GM23338 (cell line): ENCODE data around the gene TRIOBP. TPM values are rescaled to one million over a fixed set of nuclear protein-coding genes. Genes with fewer than 3 reads are reported as not detected.

ENCODE experiments used
- ATAC-seq: fragments of 200-7000 bp; cut with Tn5 transposase; 3 replicates; pipeline ENCODE4 v1.9.1; 2020
- DNase-seq: peaks from one replicate; pipeline ENCODE4 v3.0.0-alpha.2; 2015; ENCODE audit warnings: low spot score
- H2AFZ ChIP-seq: fragments of 200-600 bp; sonication (generic); 2 replicates; pipeline ENCODE4 v1.8.0; 2016; ENCODE audit warnings: antibody characterized with exemption, mild to moderate bottlenecking, moderate library complexity
- H3F3A ChIP-seq: fragments of 200-600 bp; sonication (generic); replicated peaks from 2 replicates; pipeline ENCODE4 v1.8.0; 2017; ENCODE audit warnings: antibody characterized with exemption, mixed run types, low read depth
- H3K27ac ChIP-seq: fragments of 200-600 bp; sonication (generic); 2 replicates; pipeline ENCODE4 v1.6.1; 2016; ENCODE audit warnings: low read depth
- H3K27me3 ChIP-seq: fragments of 200-600 bp; sonication (generic); 2 replicates; pipeline ENCODE4 v1.8.0; 2016; ENCODE audit warnings: mild to moderate bottlenecking, mixed run types, moderate library complexity; ENCODE audit not compliant: insufficient read depth
- H3K36me3 ChIP-seq: fragments of 200-600 bp; sonication (generic); 2 replicates; pipeline ENCODE4 v1.8.0; 2016; ENCODE audit warnings: mild to moderate bottlenecking; ENCODE audit not compliant: insufficient read depth
- H3K4me1 ChIP-seq: fragments of 200-600 bp; sonication (generic); 2 replicates; pipeline ENCODE4 v1.8.0; 2016; ENCODE audit warnings: mild to moderate bottlenecking, moderate library complexity; ENCODE audit not compliant: insufficient read depth
- H3K4me2 ChIP-seq: fragments of 200-600 bp; sonication (generic); 2 replicates; pipeline ENCODE4 v1.7.1; 2017; ENCODE audit warnings: mixed run types
- H3K4me3 ChIP-seq: fragments of 200-600 bp; sonication (generic); 2 replicates; pipeline ENCODE4 v1.6.1; 2016; ENCODE audit warnings: mixed run types
- H3K79me2 ChIP-seq: fragments of 200-600 bp; sonication (generic); replicated peaks from 2 replicates; pipeline ENCODE4 v1.8.0; 2017; ENCODE audit warnings: mild to moderate bottlenecking; ENCODE audit not compliant: insufficient read depth
- H3K9me2 ChIP-seq: fragments of 200-600 bp; sonication (generic); 2 replicates; pipeline ENCODE4 v1.8.0; 2017; ENCODE audit not compliant: insufficient read depth
- H4K20me1 ChIP-seq: fragments of 200-600 bp; sonication (generic); replicated peaks from 2 replicates; pipeline ENCODE4 v1.8.0; 2017; ENCODE audit warnings: mild to moderate bottlenecking; ENCODE audit not compliant: insufficient read depth
- H3K27ac Mint-ChIP-seq: 2 replicates; pipeline ENCODE4 v1.8.0; 2020; ENCODE audit warnings: inconsistent platforms, mild to moderate bottlenecking, moderate library complexity, mixed read lengths
- H3K27me3 Mint-ChIP-seq: 3 replicates; pipeline ENCODE4 v1.8.0; 2022; ENCODE audit warnings: low read depth, mild to moderate bottlenecking, moderate library complexity, mixed read lengths, inconsistent platforms; ENCODE audit not compliant: insufficient read depth, poor library complexity
- H3K36me3 Mint-ChIP-seq: 3 replicates; pipeline ENCODE4 v1.8.0; 2021; ENCODE audit warnings: low read depth, mild to moderate bottlenecking, inconsistent platforms, moderate library complexity, mixed read lengths
- H3K4me1 Mint-ChIP-seq: 3 replicates; pipeline ENCODE4 v1.8.0; 2020; ENCODE audit warnings: mild to moderate bottlenecking, inconsistent platforms, mixed read lengths
- H3K4me3 Mint-ChIP-seq: 3 replicates; pipeline ENCODE4 v1.8.0; 2021; ENCODE audit warnings: moderate library complexity, mild to moderate bottlenecking, inconsistent platforms, mixed read lengths
- H3K9me3 Mint-ChIP-seq: 3 replicates; pipeline ENCODE4 v1.8.0; 2020; ENCODE audit warnings: moderate library complexity, mild to moderate bottlenecking, inconsistent platforms, mixed read lengths
- CREB1 ChIP-seq: fragments of 250-450 bp; sonication (Bioruptor Pico); IDR thresholded peaks from 2 replicates; pipeline ENCODE4 v1.5.0; 2020; ENCODE audit warnings: low read depth, mild to moderate bottlenecking, moderate library complexity
- EZH2 ChIP-seq: fragments of 200-600 bp; sonication (generic); IDR thresholded peaks from one replicate; pipeline ENCODE4 v1.8.0; 2017; ENCODE audit warnings: antibody characterized with exemption, mild to moderate bottlenecking, low read depth; ENCODE audit not compliant: unreplicated experiment
- EZH2phosphoT487 ChIP-seq: fragments of 200-600 bp; sonication (generic); IDR thresholded peaks from one replicate; pipeline ENCODE4 v1.8.1; 2018; ENCODE audit warnings: antibody characterized with exemption; ENCODE audit not compliant: unreplicated experiment
- JUNB ChIP-seq: IDR thresholded peaks from one replicate; pipeline ENCODE4 v1.6.1; 2016; ENCODE audit warnings: antibody characterized with exemption; ENCODE audit not compliant: unreplicated experiment
- NANOG ChIP-seq: IDR thresholded peaks from 2 replicates; pipeline ENCODE4 v1.6.1; 2016; ENCODE audit warnings: antibody characterized with exemption, borderline replicate concordance
- POLR2AphosphoS5 ChIP-seq: IDR thresholded peaks from 2 replicates; pipeline ENCODE4 v1.6.1; 2016; ENCODE audit warnings: antibody characterized with exemption, low read depth
- STAT1 ChIP-seq: IDR thresholded peaks from one replicate; pipeline ENCODE4 v1.6.1; 2016; ENCODE audit warnings: antibody characterized with exemption; ENCODE audit not compliant: unreplicated experiment
- ZNF114 ChIP-seq: fragments of 250-450 bp; sonication (Bioruptor Pico); IDR thresholded peaks from 2 replicates; pipeline ENCODE4 v1.5.0; 2020; ENCODE audit warnings: mild to moderate bottlenecking, moderate library complexity
- ZNF331 ChIP-seq: fragments of 250-450 bp; sonication (Bioruptor Pico); IDR thresholded peaks from 2 replicates; pipeline ENCODE4 v1.5.0; 2020; ENCODE audit warnings: low read depth, mild to moderate bottlenecking, moderate library complexity
- polyA plus RNA-seq: library from polyadenylated mRNA; unstranded; fragments of >200 nt; fragmentation: Nextera tagmentation; extraction: Ambion mirVana; gene quantifications from 2 replicates; pipeline ENCODE4 v1.2.1, GENCODE V29; 2016
- total RNA-seq: library from RNA; depleted of rRNA; stranded (reverse); fragments of >200 nt; shearing (Covaris generic); gene quantifications from 2 replicates; pipeline ENCODE4 v1.2.3, GENCODE V29; 2014
- TF ChIP-seq, protein P1 (sequence below), 2 experiments: fragments of 200-600 bp in 1 of 2; sonication (generic) in 1 of 2; conservative IDR thresholded peaks; 2 replicates each; pipeline versions ENCODE4 v1.5.1 to v1.6.1; 2016 to 2017; ENCODE audit warnings: antibody characterized with exemption in 2 of 2, low read depth in 2 of 2, mild to moderate bottlenecking in 2 of 2, moderate library complexity in 1 of 2
- TF ChIP-seq, protein P2 (sequence below): IDR thresholded peaks from 2 replicates; pipeline ENCODE4 v1.6.1; 2016; ENCODE audit warnings: antibody characterized with exemption
- TF ChIP-seq, protein P3 (sequence below): IDR thresholded peaks from one replicate; pipeline ENCODE4 v1.6.1; 2018; ENCODE audit warnings: antibody characterized with exemption; ENCODE audit not compliant: unreplicated experiment
- TF ChIP-seq, protein P4 (sequence below): fragments of 250-450 bp; sonication (Bioruptor Pico); IDR thresholded peaks from 2 replicates; pipeline ENCODE4 v1.5.0; 2020; ENCODE audit warnings: mild to moderate bottlenecking, moderate library complexity

The TRIOBP gene
- total and polyA plus RNA-seq, 2 experiments from 2014 or later = 21.4 to 48.4 TPM

DNA sequence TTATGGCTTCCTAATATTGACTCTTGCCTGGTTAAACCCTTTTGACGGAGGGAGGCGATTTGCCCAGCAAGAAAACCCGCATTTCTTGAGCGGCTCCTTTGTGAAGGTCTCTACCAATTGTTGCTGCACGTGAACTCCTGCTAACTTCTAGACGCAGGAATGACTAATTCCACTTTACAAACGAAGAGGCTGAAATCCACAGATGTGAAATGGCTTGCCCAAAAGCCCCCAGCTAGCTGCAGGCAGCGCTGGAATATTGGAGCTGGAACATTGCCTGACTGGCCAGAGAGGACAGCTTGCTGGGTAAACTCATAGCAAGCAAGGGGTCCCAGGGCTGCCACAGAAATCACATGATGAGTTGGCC is 111.4 kb downstream of the TRIOBP start:
- peaks cover 46% of the 10 kb centered on the region for H3K27me3 Mint-ChIP-seq
- Histone ChIP-seq H2AFZ (peak overlapping the region; percentile 94), H3F3A (peaks cover 20% of the 10 kb centered on the region), H4K20me1 (peaks cover 5% of the 10 kb centered on the region), H3K4me3 (peak overlapping the region; percentile 86), H3K79me2 (0 out of 2 replicates have a peak, but pooled peaks cover 6% of the 10 kb centered on the region), H3K36me3 (no peaks in the 10 kb centered on the region), H3K4me2 (peak overlapping the region; percentile 100), H3K27me3 (peaks cover 56% of the 10 kb centered on the region), H3K9me2 (no peaks in the 10 kb centered on the region), H3K27ac (no peak overlapping the region), H3K4me1 (peaks cover 25% of the 10 kb centered on the region)
- ATAC-seq (no peak), DNase-seq (peak; percentile 25)
- H3K9me3 Mint-ChIP-seq = no peaks in the 10 kb centered on the region; the same call in 2 of the 3 replicates
- H3K27ac Mint-ChIP-seq = no peak overlapping the region
- peaks cover 3% of the 10 kb centered on the region for H3K36me3 Mint-ChIP-seq
- peaks cover 22% of the 10 kb centered on the region for H3K4me1 Mint-ChIP-seq
- TF ChIP-seq ZNF114 (CRISPR knock-in tag) (no peak), POLR2AphosphoS5 (no peak), JUNB (no peak), STAT1 (no peak), ZNF331 (CRISPR knock-in tag) (no peak), EZH2 (no peak), CREB1 (CRISPR knock-in tag) (no peak), NANOG (no peak), EZH2phosphoT487 (no peak)
- TF ChIP-seq, protein P1, sequence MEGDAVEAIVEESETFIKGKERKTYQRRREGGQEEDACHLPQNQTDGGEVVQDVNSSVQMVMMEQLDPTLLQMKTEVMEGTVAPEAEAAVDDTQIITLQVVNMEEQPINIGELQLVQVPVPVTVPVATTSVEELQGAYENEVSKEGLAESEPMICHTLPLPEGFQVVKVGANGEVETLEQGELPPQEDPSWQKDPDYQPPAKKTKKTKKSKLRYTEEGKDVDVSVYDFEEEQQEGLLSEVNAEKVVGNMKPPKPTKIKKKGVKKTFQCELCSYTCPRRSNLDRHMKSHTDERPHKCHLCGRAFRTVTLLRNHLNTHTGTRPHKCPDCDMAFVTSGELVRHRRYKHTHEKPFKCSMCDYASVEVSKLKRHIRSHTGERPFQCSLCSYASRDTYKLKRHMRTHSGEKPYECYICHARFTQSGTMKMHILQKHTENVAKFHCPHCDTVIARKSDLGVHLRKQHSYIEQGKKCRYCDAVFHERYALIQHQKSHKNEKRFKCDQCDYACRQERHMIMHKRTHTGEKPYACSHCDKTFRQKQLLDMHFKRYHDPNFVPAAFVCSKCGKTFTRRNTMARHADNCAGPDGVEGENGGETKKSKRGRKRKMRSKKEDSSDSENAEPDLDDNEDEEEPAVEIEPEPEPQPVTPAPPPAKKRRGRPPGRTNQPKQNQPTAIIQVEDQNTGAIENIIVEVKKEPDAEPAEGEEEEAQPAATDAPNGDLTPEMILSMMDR (conservative IDR thresholded peaks at IDR 0.05; ENCODE audit: low read depth in 2 of 2) = no peak
- TF ChIP-seq, protein P2, sequence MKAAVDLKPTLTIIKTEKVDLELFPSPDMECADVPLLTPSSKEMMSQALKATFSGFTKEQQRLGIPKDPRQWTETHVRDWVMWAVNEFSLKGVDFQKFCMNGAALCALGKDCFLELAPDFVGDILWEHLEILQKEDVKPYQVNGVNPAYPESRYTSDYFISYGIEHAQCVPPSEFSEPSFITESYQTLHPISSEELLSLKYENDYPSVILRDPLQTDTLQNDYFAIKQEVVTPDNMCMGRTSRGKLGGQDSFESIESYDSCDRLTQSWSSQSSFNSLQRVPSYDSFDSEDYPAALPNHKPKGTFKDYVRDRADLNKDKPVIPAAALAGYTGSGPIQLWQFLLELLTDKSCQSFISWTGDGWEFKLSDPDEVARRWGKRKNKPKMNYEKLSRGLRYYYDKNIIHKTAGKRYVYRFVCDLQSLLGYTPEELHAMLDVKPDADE = no peak
- TF ChIP-seq, protein P3, sequence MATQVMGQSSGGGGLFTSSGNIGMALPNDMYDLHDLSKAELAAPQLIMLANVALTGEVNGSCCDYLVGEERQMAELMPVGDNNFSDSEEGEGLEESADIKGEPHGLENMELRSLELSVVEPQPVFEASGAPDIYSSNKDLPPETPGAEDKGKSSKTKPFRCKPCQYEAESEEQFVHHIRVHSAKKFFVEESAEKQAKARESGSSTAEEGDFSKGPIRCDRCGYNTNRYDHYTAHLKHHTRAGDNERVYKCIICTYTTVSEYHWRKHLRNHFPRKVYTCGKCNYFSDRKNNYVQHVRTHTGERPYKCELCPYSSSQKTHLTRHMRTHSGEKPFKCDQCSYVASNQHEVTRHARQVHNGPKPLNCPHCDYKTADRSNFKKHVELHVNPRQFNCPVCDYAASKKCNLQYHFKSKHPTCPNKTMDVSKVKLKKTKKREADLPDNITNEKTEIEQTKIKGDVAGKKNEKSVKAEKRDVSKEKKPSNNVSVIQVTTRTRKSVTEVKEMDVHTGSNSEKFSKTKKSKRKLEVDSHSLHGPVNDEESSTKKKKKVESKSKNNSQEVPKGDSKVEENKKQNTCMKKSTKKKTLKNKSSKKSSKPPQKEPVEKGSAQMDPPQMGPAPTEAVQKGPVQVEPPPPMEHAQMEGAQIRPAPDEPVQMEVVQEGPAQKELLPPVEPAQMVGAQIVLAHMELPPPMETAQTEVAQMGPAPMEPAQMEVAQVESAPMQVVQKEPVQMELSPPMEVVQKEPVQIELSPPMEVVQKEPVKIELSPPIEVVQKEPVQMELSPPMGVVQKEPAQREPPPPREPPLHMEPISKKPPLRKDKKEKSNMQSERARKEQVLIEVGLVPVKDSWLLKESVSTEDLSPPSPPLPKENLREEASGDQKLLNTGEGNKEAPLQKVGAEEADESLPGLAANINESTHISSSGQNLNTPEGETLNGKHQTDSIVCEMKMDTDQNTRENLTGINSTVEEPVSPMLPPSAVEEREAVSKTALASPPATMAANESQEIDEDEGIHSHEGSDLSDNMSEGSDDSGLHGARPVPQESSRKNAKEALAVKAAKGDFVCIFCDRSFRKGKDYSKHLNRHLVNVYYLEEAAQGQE = no peak
- TF ChIP-seq, protein P4, sequence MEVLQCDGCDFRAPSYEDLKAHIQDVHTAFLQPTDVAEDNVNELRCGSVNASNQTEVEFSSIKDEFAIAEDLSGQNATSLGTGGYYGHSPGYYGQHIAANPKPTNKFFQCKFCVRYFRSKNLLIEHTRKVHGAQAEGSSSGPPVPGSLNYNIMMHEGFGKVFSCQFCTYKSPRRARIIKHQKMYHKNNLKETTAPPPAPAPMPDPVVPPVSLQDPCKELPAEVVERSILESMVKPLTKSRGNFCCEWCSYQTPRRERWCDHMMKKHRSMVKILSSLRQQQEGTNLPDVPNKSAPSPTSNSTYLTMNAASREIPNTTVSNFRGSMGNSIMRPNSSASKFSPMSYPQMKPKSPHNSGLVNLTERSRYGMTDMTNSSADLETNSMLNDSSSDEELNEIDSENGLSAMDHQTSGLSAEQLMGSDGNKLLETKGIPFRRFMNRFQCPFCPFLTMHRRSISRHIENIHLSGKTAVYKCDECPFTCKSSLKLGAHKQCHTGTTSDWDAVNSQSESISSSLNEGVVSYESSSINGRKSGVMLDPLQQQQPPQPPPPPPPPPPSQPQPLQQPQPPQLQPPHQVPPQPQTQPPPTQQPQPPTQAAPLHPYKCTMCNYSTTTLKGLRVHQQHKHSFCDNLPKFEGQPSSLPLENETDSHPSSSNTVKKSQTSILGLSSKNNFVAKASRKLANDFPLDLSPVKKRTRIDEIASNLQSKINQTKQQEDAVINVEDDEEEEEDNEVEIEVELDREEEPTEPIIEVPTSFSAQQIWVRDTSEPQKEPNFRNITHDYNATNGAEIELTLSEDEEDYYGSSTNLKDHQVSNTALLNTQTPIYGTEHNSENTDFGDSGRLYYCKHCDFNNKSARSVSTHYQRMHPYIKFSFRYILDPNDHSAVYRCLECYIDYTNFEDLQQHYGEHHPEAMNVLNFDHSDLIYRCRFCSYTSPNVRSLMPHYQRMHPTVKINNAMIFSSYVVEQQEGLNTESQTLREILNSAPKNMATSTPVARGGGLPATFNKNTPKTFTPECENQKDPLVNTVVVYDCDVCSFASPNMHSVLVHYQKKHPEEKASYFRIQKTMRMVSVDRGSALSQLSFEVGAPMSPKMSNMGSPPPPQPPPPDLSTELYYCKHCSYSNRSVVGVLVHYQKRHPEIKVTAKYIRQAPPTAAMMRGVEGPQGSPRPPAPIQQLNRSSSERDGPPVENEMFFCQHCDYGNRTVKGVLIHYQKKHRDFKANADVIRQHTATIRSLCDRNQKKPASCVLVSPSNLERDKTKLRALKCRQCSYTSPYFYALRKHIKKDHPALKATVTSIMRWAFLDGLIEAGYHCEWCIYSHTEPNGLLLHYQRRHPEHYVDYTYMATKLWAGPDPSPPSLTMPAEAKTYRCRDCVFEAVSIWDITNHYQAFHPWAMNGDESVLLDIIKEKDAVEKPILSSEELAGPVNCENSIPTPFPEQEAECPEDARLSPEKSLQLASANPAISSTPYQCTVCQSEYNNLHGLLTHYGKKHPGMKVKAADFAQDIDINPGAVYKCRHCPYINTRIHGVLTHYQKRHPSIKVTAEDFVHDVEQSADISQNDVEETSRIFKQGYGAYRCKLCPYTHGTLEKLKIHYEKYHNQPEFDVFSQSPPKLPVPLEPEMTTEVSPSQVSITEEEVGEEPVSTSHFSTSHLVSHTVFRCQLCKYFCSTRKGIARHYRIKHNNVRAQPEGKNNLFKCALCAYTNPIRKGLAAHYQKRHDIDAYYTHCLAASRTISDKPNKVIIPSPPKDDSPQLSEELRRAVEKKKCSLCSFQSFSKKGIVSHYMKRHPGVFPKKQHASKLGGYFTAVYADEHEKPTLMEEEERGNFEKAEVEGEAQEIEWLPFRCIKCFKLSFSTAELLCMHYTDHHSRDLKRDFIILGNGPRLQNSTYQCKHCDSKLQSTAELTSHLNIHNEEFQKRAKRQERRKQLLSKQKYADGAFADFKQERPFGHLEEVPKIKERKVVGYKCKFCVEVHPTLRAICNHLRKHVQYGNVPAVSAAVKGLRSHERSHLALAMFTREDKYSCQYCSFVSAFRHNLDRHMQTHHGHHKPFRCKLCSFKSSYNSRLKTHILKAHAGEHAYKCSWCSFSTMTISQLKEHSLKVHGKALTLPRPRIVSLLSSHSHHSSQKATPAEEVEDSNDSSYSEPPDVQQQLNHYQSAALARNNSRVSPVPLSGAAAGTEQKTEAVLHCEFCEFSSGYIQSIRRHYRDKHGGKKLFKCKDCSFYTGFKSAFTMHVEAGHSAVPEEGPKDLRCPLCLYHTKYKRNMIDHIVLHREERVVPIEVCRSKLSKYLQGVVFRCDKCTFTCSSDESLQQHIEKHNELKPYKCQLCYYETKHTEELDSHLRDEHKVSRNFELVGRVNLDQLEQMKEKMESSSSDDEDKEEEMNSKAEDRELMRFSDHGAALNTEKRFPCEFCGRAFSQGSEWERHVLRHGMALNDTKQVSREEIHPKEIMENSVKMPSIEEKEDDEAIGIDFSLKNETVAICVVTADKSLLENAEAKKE (CRISPR knock-in tag) = no peak
- peak overlapping the region; percentile 89 for H3K4me3 Mint-ChIP-seq
